Activated naive CD4-positive, alpha-beta T cell treated with anti-CD3 and anti-CD28 coated beads for 36 hours (primary cell): ENCODE data around the gene ALOX12B. TPM values are rescaled to one million over a fixed set of nuclear protein-coding genes. Genes with fewer than 3 reads are reported as not detected.
A peak's percentile ranks its signal among the peaks of the same experiment; 100 is the strongest.
"Not testable (repeated sequence)": the region's sequence is repeated elsewhere in the genome, so short reads cannot be mapped to it uniquely, and the experiment has no call there.

Experiments
- CTCF ChIA-PET: fragments of 350-600 bp; sonication (Branson Sonifier 250); formaldehyde crosslinking; loops from one replicate; lab custom pipeline; 2021; ENCODE audit warnings: antibody characterized with exemption; lab: Charles Lee
- DNase-seq: peaks from one replicate; pipeline ENCODE4 v3.0.0-alpha.2; 2020
- H3K27ac Mint-ChIP-seq: one replicate; pipeline ENCODE4 v1.8.0; 2021; ENCODE audit warnings: mild to moderate bottlenecking, mixed read lengths
- H3K27me3 Mint-ChIP-seq: one replicate; pipeline ENCODE4 v1.8.0; 2021; ENCODE audit warnings: low read depth, mixed read lengths
- H3K36me3 Mint-ChIP-seq: one replicate; pipeline ENCODE4 v1.8.0; 2021; ENCODE audit warnings: low read depth, mixed read lengths
- H3K4me1 Mint-ChIP-seq: one replicate; pipeline ENCODE4 v1.8.0; 2021; ENCODE audit warnings: low read depth, mixed read lengths
- H3K4me3 Mint-ChIP-seq: one replicate; pipeline ENCODE4 v1.8.0; 2021; ENCODE audit warnings: mild to moderate bottlenecking, moderate library complexity, mixed read lengths
- H3K9me3 Mint-ChIP-seq: one replicate; pipeline ENCODE4 v1.8.0; 2021; ENCODE audit warnings: mixed read lengths
- intact Hi-C: fragments of 100-400 bp; cut with micrococcal nuclease; formaldehyde crosslinking; loops from one replicate; pipeline ENCODE4 v1.15.1; 2023
- total RNA-seq, 2 experiments: library from RNA; stranded (reverse); gene quantifications; one replicate each; pipeline ENCODE4 v1.2.3, GENCODE V29; 2021

ALOX12B gene
- total RNA-seq, 2 experiments from 2014 or later: 2.0 to 2.1 TPM

DNA sequence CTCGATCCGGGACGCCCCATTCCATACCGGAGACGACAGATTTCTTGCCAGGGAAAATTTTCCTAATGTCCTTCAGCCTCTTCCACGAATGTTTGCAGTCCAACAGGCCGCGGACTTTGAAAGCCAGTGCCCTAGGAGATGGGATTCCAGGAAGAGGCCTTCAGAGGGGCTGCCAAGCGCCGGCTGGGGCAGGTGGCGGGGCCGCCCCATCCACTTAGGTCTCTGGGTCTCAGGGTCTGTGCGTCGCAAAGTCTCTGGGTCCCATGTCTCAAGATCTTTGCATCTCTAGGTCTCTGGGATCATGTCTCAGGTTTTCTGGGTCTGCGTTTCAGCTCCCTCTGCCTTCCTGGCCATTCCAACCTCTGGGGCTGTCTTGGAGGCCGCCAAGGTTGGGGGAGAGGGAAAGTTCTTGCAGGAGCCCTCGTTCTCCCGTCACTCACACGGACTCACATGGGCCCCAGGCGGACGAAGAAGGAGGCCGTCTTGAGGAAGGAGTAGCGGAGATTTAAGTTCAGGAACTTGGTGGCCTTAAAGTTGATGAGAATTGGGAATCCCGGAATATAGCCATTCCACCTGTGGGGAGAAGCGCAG lies 7.2 kb downstream of the ALOX12B start:
- H3K27ac Mint-ChIP-seq: peak overlapping the region; percentile 88
- DNase-seq: no peak
- intact Hi-C loops: loop anchor here (5.0 kb wide), 1 partner anchor 77 kb away; no protein-coding TSS in a partner anchor

DNA sequence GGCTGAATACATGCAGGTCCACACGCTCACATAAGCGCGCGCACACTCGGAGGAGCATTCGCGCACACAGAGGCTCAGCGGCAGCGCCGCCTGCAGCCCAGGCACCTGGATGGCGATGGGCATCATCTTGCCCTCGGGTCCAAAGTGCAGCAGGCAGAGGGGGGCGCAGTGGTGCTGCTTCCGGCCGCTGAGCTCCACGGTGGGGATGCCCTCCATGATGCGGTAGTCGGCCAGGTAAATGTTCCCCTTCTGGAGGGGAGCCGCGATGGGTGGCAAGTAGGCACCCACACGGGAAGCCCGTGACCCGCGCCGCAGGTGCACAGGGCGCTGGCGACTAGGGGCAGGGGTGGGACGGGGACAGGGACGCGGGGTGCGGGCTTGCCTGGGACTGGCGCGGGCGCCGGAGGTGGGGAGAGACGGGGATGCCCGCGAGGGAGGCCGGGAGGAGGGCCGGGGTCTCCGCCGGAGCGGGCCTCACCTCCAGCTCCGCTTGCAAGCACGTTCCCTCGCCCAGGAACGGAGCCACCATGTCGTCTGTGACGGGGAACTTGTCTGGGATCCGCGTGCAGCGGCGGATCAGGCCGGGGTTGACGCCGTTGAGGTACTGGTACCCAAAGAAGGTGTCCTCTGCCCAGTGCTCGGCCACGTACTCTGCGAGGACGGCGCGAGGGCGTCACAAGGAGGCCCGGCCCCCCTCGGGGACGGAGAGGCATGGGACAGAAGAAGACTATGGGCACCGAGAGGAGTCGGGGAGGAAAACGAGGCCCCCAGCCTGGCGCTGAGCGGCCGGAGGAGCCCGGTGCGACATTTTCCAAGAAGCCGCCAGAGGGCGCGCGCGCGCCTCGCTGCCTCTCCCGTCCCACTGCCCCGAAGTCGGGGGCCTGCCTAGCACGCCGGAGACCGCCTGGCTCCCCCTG lies 8.0 kb downstream of the ALOX12B start:
- H3K4me1 Mint-ChIP-seq: peaks cover 13% of the 10 kb centered on the region
- peak overlapping the region; percentile 95 for H3K4me3 Mint-ChIP-seq
- DNase-seq: peak; percentile 91
- intact Hi-C loops: loop anchor here (1.0 to 5.0 kb wide), 6 partner anchors 19 to 223 kb away; partner anchors contain the start of gene ALOXE3
- H3K36me3 Mint-ChIP-seq: peaks cover 11% of the 10 kb centered on the region
- H3K27ac Mint-ChIP-seq: peak overlapping the region; percentile 88
- CTCF ChIA-PET: interaction anchor here (0.6 to 12.5 kb wide), 19 partner anchors 9 to 498 kb away, joined by 3 to 204 read pairs (median 4); partner anchors contain the start of gene ALOXE3
- H3K9me3 Mint-ChIP-seq: no peaks in the 10 kb centered on the region
- peaks cover 2% of the 10 kb centered on the region for H3K27me3 Mint-ChIP-seq

More for the DNA sequence above, 7.2 kb downstream of the ALOX12B start:
- peaks cover 13% of the 10 kb centered on the region for H3K4me1 Mint-ChIP-seq
- H3K27me3 Mint-ChIP-seq: no peaks in the 10 kb centered on the region
- H3K36me3 Mint-ChIP-seq: peaks cover 11% of the 10 kb centered on the region
- H3K9me3 Mint-ChIP-seq: no peaks in the 10 kb centered on the region
- H3K4me3 Mint-ChIP-seq: peak overlapping the region; percentile 95
- CTCF ChIA-PET: interaction anchor here (1.1 to 12.5 kb wide), 4 partner anchors 13 to 78 kb away, joined by 3 to 204 read pairs (median 4); partner anchors contain the start of gene ALOXE3

DNA sequence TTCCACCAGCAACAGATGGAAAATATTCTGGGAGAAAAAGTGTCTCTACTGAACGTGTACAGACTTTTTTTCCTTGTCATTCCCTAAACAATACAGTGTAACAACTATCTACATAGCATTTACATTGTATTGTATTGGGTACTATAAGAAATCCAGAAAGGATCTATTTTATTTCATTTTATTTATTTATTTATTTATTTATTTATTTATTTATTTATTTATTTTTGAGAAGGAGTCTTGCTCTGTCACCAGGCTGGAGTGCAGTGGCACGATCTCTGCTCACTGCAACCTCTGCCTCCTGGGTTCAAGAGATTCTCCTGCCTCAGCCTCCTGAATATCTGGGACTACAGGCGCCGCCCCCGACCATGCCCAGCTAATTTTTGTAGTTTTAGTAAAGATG lies 9.6 kb downstream of the ALOX12B start:
- DNase-seq, H3K9me3 Mint-ChIP-seq, H3K4me3 Mint-ChIP-seq, H3K27ac Mint-ChIP-seq: not testable (repeated sequence)
- H3K36me3 Mint-ChIP-seq: peaks cover 11% of the 10 kb centered on the region
- intact Hi-C loops: loop anchor here (5.0 kb wide), 1 partner anchor 224 kb away; no protein-coding TSS in a partner anchor
- CTCF ChIA-PET: interaction anchor here (0.6 to 12.5 kb wide), 5 partner anchors 16 to 134 kb away, joined by 3 to 204 read pairs (median 10); no protein-coding TSS in a partner anchor
- peaks cover 23% of the 10 kb centered on the region for H3K4me1 Mint-ChIP-seq
- peaks cover 16% of the 10 kb centered on the region for H3K27me3 Mint-ChIP-seq

DNA sequence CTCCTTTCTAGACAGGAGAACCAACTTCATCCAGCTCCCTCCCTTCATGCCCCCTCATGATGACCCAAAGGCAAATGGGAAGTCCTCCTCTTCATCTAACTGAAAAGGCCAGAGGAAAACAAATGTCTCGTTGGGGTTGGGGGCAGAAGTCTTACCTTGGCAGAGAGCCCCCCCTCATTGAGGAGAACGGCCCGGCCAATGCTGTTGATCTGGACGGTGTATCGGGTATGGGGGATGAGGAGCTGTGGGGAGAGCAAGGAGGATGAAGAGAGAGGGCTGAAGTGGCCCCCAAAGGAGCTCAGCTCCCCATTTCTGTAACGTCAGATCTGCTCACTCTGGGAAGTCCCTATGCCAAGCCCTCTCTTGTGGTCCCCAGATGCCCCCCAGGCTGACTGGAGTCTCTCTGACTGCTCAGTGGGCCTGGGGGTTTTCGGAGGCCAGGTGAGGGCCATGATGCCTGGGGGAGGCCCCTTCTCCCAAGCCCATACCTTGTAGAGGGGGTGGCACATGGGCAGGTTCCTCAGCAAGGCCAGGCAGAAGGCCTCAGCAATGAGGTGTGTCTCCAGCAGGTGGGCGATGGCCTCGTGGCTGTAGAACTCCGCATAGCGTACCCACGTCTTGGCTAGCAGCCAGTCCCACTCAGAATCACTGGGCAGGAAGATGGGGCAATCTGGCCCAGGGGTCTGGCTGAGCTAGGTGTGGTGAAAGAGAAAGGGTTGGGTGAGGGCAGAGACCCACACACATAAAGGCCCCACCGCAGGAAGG lies 10.8 kb downstream of the ALOX12B start:
- CTCF ChIA-PET: interaction anchor here (0.5 to 12.5 kb wide), 4 partner anchors 17 to 394 kb away, joined by 4 to 204 read pairs (median 8); partner anchors contain the start of gene ALOXE3
- Mint-ChIP-seq H3K4me1 (peaks cover 29% of the 10 kb centered on the region), H3K4me3 (no peak overlapping the region), H3K27ac (no peak overlapping the region), H3K9me3 (no peaks in the 10 kb centered on the region), H3K36me3 (peaks cover 11% of the 10 kb centered on the region), H3K27me3 (peaks cover 24% of the 10 kb centered on the region)
- intact Hi-C loops: loop anchor here (5.0 kb wide), 1 partner anchor 226 kb away; no protein-coding TSS in a partner anchor
- no peak for DNase-seq

DNA sequence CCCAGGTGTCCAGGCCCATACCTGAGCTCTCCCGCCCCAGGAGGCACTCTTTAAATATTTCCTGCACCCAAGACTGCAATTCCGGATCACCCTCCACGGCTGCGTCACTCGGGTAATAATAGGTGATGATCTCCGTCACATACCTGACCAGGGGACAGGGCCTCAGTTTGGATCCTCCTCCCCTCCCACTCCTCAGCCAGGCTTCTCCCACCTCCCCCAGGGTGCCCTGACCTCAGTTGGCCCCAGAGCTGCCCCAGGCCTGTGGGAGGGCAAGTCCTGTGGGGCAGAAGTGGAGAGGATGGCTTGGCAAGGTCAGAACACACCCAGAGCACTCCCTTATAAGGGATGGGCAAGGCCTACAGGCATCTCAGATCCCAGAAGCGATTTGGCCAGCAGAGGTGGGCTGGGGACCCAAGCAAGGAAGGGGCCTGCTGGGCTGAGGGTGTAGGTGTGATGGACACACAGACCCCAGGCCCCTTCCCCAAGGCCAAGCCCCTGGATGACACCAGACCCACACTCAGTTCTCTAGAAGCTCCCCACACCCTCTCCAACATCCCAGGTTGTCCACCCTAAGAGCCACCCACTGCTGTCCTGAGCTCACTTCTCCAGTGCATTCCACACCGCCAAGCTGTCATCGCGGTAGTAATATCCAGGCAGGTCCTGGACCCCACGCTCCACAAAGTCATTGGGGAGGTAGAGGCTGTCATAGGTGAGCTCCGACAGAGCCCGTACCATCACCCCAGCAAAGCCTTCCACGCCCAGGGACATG lies 11.8 kb downstream of the ALOX12B start:
- CTCF ChIA-PET: interaction anchor here (0.5 to 12.5 kb wide), 10 partner anchors 8 to 393 kb away, joined by 4 to 204 read pairs (median 8); partner anchors contain the start of gene ALOXE3
- Mint-ChIP-seq H3K4me1 (peaks cover 26% of the 10 kb centered on the region), H3K9me3 (no peaks in the 10 kb centered on the region), H3K4me3 (no peak overlapping the region), H3K36me3 (peaks cover 4% of the 10 kb centered on the region), H3K27me3 (peaks cover 28% of the 10 kb centered on the region), H3K27ac (no peak overlapping the region)
- intact Hi-C loops: loop anchor here (5.0 kb wide), 1 partner anchor 227 kb away; no protein-coding TSS in a partner anchor
- DNase-seq: no peak

DNA sequence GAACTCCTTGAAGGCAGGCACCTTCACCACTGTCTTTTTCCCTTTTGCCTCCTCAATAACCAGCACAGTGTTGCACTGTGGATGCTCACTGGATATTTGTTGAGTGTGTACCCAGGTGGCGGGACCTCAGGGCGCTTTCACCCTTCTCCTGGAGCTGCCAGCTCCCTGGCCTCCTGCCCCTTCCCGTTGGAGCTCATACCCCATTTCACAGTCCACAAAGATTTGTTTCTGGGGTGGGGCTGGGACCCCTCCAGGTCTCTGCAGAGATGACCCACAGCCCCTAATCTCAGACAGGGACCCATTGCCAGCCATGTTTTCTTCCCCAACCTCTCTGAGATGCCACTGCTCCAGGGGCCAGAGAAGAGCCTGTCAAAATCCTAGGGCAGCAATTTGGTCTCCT lies 12.4 kb downstream of the ALOX12B start:
- H3K4me3 Mint-ChIP-seq: no peak overlapping the region
- H3K9me3 Mint-ChIP-seq: no peaks in the 10 kb centered on the region
- intact Hi-C loops: loop anchor here (5.0 kb wide), 1 partner anchor 227 kb away; no protein-coding TSS in a partner anchor
- CTCF ChIA-PET: interaction anchor here (0.6 to 12.5 kb wide), 14 partner anchors 9 to 338 kb away, joined by 3 to 204 read pairs (median 5); partner anchors contain the start of genes ALOX12B and ALOXE3
- DNase-seq: no peak
- peaks cover 20% of the 10 kb centered on the region for H3K4me1 Mint-ChIP-seq
- H3K36me3 Mint-ChIP-seq: no peaks in the 10 kb centered on the region
- peaks cover 28% of the 10 kb centered on the region for H3K27me3 Mint-ChIP-seq
- H3K27ac Mint-ChIP-seq: no peak overlapping the region

DNA sequence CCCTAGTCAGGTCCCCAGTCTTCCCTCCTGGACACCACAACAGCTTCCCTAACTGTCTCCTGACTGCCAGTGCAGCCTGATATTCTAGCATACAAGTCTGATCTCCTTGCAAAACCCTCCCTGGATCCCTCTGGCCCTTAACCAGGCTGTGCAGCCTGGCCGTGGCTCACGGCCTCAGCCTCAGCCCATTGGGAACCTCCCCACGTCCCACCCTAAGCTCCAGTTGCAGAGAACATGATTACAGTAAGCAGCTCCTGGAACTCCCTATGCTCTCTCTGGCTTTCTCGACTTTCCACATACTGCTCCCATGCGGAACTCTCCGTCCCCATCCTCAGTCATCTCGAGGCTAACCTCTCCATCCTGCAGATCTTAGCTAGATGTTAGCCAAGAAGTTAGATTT lies 13.0 kb downstream of the ALOX12B start:
- Mint-ChIP-seq H3K4me3 (no peak overlapping the region), H3K9me3 (no peaks in the 10 kb centered on the region), H3K36me3 (no peaks in the 10 kb centered on the region), H3K4me1 (peaks cover 18% of the 10 kb centered on the region), H3K27ac (no peak overlapping the region), H3K27me3 (peaks cover 28% of the 10 kb centered on the region)
- CTCF ChIA-PET: interaction anchor here (0.6 to 12.5 kb wide), 21 partner anchors 9 to 628 kb away, joined by 3 to 204 read pairs (median 4); partner anchors contain the start of genes ALOX12B, ALOXE3 and SLC25A35
- DNase-seq: no peak
- intact Hi-C loops: loop anchor here (5.0 kb wide), 1 partner anchor 98 kb away; no protein-coding TSS in a partner anchor

DNA sequence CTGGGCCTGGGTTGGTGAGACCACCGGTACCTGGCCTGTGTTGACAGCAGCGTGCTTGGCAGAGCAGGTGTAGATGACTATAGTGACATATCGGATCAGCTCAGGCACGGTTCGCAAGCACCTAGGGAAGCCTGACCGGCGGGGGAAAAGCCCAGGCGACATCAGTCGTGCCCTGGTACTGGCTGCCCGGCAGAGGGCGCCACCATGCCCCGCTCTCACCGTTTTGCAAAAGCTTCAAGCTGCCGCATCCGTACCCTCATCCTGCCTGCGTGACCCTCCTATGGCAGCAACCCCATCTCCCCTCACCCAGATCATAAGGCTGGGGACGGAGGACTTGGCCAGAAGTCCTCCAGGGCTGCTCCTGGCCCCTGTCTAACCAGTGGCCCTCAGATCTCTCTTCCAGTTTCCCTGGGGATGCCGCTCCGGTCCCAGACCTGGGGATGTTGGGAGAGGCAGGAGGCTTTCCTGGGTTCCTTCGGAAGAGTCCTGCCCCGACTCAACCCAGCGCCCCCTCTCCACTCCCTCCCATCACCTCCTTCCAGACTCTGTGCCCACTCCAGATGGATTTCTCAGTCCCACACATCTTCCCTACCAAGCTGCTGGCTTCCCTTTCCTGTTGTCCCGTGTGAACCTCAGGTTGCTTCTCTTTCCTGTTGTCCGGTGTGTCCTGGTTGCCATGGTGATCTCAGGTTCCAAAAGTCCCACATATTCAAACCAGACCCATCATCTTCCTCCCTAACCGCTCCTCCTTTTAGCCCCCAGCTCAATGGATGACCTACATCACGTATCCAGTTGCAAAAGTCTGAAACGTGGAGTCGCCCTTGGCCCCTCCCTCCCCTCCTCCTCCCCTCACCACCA lies 13.7 kb downstream of the ALOX12B start:
- CTCF ChIA-PET: interaction anchor here (0.6 to 12.5 kb wide), 26 partner anchors 10 to 628 kb away, joined by 3 to 204 read pairs (median 4); partner anchors contain the start of genes ALOX12B, ALOXE3 and SLC25A35
- no peak overlapping the region for H3K27ac Mint-ChIP-seq
- H3K9me3 Mint-ChIP-seq: no peaks in the 10 kb centered on the region
- intact Hi-C loops: loop anchor here (1.0 to 5.0 kb wide), 2 partner anchors 44 to 98 kb away; partner anchors contain the start of gene ALOXE3
- H3K4me1 Mint-ChIP-seq: peaks cover 16% of the 10 kb centered on the region
- no peaks in the 10 kb centered on the region for H3K36me3 Mint-ChIP-seq
- DNase-seq: peak; percentile 93
- peaks cover 28% of the 10 kb centered on the region for H3K27me3 Mint-ChIP-seq
- peak overlapping the region; percentile 75 for H3K4me3 Mint-ChIP-seq

DNA sequence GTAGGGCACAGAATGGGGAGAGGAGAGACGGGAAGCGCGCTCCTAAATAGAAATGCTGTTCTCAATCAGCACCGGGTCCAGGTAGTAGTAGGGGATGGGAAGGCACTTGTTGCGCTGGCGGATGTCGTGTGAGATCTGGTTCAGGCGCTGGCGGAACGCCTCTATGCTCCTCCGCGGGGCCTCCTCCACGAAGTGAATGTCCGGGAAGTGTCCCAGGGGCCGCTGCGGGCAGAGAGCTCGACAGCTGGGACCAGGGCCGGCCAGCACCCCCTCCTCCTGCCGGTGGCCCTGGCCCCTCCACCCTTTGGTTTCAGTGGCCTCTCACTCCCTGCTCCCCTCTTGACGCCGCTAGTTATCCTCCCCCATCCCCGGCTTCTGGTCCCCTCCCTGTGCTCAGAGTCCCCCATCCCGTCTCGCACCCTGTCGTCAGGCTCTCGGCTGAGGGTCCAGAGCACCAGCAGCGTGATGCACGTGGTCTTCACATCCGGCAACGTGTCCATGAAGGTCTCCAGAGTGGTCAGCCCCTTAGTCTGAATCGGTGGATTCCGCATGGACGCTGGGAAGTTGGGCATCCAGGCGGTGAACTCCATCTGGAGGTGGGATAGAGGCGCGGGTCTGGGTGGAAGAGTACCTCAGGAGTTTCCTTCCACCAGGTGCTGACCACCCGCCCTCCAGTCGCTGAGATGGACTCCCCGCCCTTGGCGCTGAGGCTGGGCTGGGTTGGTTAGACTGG lies 14.6 kb downstream of the ALOX12B start:
- intact Hi-C loops: loop anchor here (1.0 to 5.0 kb wide), 2 partner anchors 45 to 99 kb away; partner anchors contain the start of gene ALOXE3

More for the DNA sequence above, 14.6 kb downstream of the ALOX12B start:
- CTCF ChIA-PET: interaction anchor here (0.8 to 12.5 kb wide), 19 partner anchors 11 to 393 kb away, joined by 3 to 204 read pairs (median 5); partner anchors contain the start of genes ALOXE3 and SLC25A35
- H3K9me3 Mint-ChIP-seq: no peaks in the 10 kb centered on the region
- peak overlapping the region; percentile 59 for H3K4me3 Mint-ChIP-seq
- no peak overlapping the region for H3K27ac Mint-ChIP-seq
- H3K36me3 Mint-ChIP-seq: no peaks in the 10 kb centered on the region
- peaks cover 16% of the 10 kb centered on the region for H3K4me1 Mint-ChIP-seq
- H3K27me3 Mint-ChIP-seq: peaks cover 28% of the 10 kb centered on the region
- peak; percentile 47 for DNase-seq
